K562 (cell line): ENCODE results near the gene DPEP2NB. TPM values are rescaled to one million over a fixed set of nuclear protein-coding genes. Genes with fewer than 3 reads are reported as not detected.

ENCODE experiments used
- ATAC-seq: fragments of 200-7000 bp; cut with Tn5 transposase; 3 replicates; pipeline ENCODE4 v1.9.1; 2020; ENCODE audit warnings: moderate library complexity
- BruUV-seq: library from RNA; stranded (reverse); fragments of 400-500 nt; replicated peaks from 2 replicates; lab custom pipeline; 2021; lab: Mats Ljungman, UMichigan
- CTCF ChIA-PET: fragments of 300-600 bp; formaldehyde crosslinking; extraction: SDS; loops from one replicate; lab custom pipeline; 2021; ENCODE audit warnings: low intra/inter-chr PET ratio; lab: Yijun Ruan, JAX
- POLR2A ChIA-PET: fragments of 300-600, 350-650 bp; sonication (Branson Sonifier 250); formaldehyde crosslinking; extraction: SDS; loops from one replicate; lab custom pipeline; 2021; ENCODE audit warnings: antibody characterized with exemption, inconsistent platforms; lab: Yijun Ruan, JAX
- DNase-seq, 4 experiments: peaks; one replicate each; pipeline versions ENCODE4 v3.0.0 to v3.0.0-alpha.2; 2011 to 2018; ENCODE audit warnings: low spot score in 3 of 4, mixed read lengths in 3 of 4; ENCODE audit errors: extremely low read depth in 1 of 4
- FAIRE-seq: peaks from 2 replicates; lab custom pipeline; 2011; peaks lifted over from hg19 to GRCh38; lab: Jason Lieb, UNC
- H2AFZ ChIP-seq: 2 replicates; pipeline ENCODE4 v1.6.0; 2011; ENCODE audit warnings: low read depth, low read length, control low read depth, inconsistent platforms
- H3K27ac ChIP-seq: fragments of 200-600 bp; 3 replicates; pipeline ENCODE4 v1.8.0; 2011; ENCODE audit warnings: low read depth, mild to moderate bottlenecking, control low read depth, inconsistent platforms, low read length, moderate library complexity, mixed read lengths; ENCODE audit errors: extremely low read depth
- H3K27me3 ChIP-seq, 2 experiments: fragments of 300-600 bp in 1 of 2; 2 replicates in 1 of 2; 3 replicates in 1 of 2; pipeline versions ENCODE4 v1.6.0 to v1.8.0; 2011; ENCODE audit warnings: inconsistent platforms in 2 of 2, low read length in 2 of 2, mild to moderate bottlenecking in 1 of 2, mixed read lengths in 1 of 2, moderate library complexity in 1 of 2; ENCODE audit not compliant: control insufficient read depth in 2 of 2, insufficient read depth in 2 of 2
- H3K36me3 ChIP-seq: fragments of 300-600 bp; 3 replicates; pipeline ENCODE4 v1.8.0; 2011; ENCODE audit warnings: mild to moderate bottlenecking, low read length, inconsistent platforms; ENCODE audit not compliant: control insufficient read depth, insufficient read depth
- H3K4me1 ChIP-seq, 2 experiments: fragments of 200-600 bp in 1 of 2; replicated peaks in 1 of 2; 2 replicates in 1 of 2; 3 replicates in 1 of 2; pipeline versions ENCODE4 v1.5.1 to v1.8.0; 2011; ENCODE audit warnings: inconsistent platforms in 2 of 2, low read length in 2 of 2, mild to moderate bottlenecking in 1 of 2, mixed read lengths in 1 of 2, moderate library complexity in 1 of 2; ENCODE audit not compliant: control insufficient read depth in 2 of 2, insufficient read depth in 2 of 2
- H3K4me2 ChIP-seq: 2 replicates; pipeline ENCODE4 v1.6.1; 2011; ENCODE audit warnings: low read length, control low read depth, inconsistent platforms, mixed read lengths; ENCODE audit not compliant: insufficient read depth
- H3K4me3 ChIP-seq: fragments of 200-600 bp; sonication (generic), shearing (Covaris generic); 2 replicates; pipeline ENCODE4 v1.5.1; 2016; ENCODE audit warnings: control low read depth, inconsistent platforms
- H3K79me2 ChIP-seq: fragments of 200-600 bp; 3 replicates; pipeline ENCODE4 v1.8.0; 2011; ENCODE audit warnings: low read length, inconsistent platforms; ENCODE audit not compliant: control insufficient read depth, insufficient read depth
- H3K9ac ChIP-seq, 2 experiments: 2 replicates each; pipeline versions ENCODE4 v1.6.0 to v1.6.1; 2011; ENCODE audit warnings: low read depth in 2 of 2, low read length in 2 of 2, control low read depth in 1 of 2, inconsistent platforms in 1 of 2, mild to moderate bottlenecking in 1 of 2, mixed read lengths in 1 of 2; ENCODE audit not compliant: insufficient read depth in 1 of 2
- H3K9me1 ChIP-seq: one replicate; pipeline ENCODE4 v1.6.0; 2011; ENCODE audit warnings: inconsistent platforms, mild to moderate bottlenecking, low read length, moderate library complexity; ENCODE audit not compliant: control insufficient read depth, insufficient read depth
- H3K9me3 ChIP-seq: replicated peaks from 2 replicates; pipeline ENCODE4 v1.5.1; 2011; ENCODE audit warnings: low read depth, low read length, inconsistent platforms; ENCODE audit not compliant: control insufficient read depth, insufficient read depth
- H4K20me1 ChIP-seq: replicated peaks from 2 replicates; pipeline ENCODE4 v1.6.1; 2011; ENCODE audit warnings: low read length, inconsistent platforms, mixed read lengths; ENCODE audit not compliant: control insufficient read depth, insufficient read depth
- ARNT ChIP-seq, 2 experiments: fragments of 450-650 bp; IDR thresholded peaks; 2 replicates each; pipeline ENCODE4 v1.6.1; 2016; ENCODE audit warnings: mild to moderate bottlenecking in 1 of 2
- BHLHE40 ChIP-seq: IDR thresholded peaks from 2 replicates; pipeline ENCODE4 v1.6.1; 2011; ENCODE audit warnings: low read length, improper control_type of control experiment
- CC2D1A ChIP-seq: fragments of 450-650 bp; IDR thresholded peaks from 2 replicates; pipeline ENCODE4 v1.6.1; 2017; ENCODE audit warnings: mild to moderate bottlenecking
- EGR1 ChIP-seq: fragments of 450-650 bp; conservative IDR thresholded peaks from 2 replicates; pipeline ENCODE4 v1.6.1; 2017; ENCODE audit warnings: mild to moderate bottlenecking
- EP300 ChIP-seq: IDR thresholded peaks from 2 replicates; pipeline ENCODE4 v1.6.1; 2012; ENCODE audit warnings: low read length, improper control_type of control experiment
- EWSR1 ChIP-seq: fragments of 450-650 bp; IDR thresholded peaks from 2 replicates; pipeline ENCODE4 v1.6.1; 2018; ENCODE audit warnings: borderline replicate concordance, mild to moderate bottlenecking, low read depth, moderate library complexity; ENCODE audit not compliant: partially characterized antibody
- EZH2 ChIP-seq: IDR thresholded peaks from 2 replicates; pipeline ENCODE4 v1.6.1; 2012; ENCODE audit warnings: low read depth, mild to moderate bottlenecking, inconsistent platforms, low read length, borderline replicate concordance
- HES1 ChIP-seq: fragments of 450-650 bp; IDR thresholded peaks from 2 replicates; pipeline ENCODE4 v1.6.1; 2016; ENCODE audit warnings: low read depth, mild to moderate bottlenecking, moderate library complexity
- IRF9 ChIP-seq: fragments of 450-650 bp; IDR thresholded peaks from 2 replicates; pipeline ENCODE4 v1.6.1; 2016; ENCODE audit warnings: missing biosample characterization, missing genetic modification characterization
- KLF16 ChIP-seq: IDR thresholded peaks from 2 replicates; pipeline ENCODE4 v1.6.1; 2016; ENCODE audit warnings: antibody characterized with exemption
- RBBP5 ChIP-seq: fragments of 200-600 bp; sonication (generic); IDR thresholded peaks from 2 replicates; pipeline ENCODE4 v1.6.1; 2012; ENCODE audit warnings: borderline replicate concordance, mild to moderate bottlenecking, low read length, control low read depth, inconsistent platforms; ENCODE audit not compliant: insufficient read depth, poor library complexity, severe bottlenecking
- SETDB1 ChIP-seq: IDR thresholded peaks from one replicate; pipeline ENCODE4 v1.6.1; 2012; ENCODE audit warnings: low read length, control low read depth, inconsistent platforms
- TOE1 ChIP-seq, 2 experiments: fragments of 450-650 bp in 1 of 2; sonication (generic) in 1 of 2; formaldehyde crosslinking in 1 of 2; IDR thresholded peaks; 2 replicates each; pipeline versions ENCODE4 v1.7.1 to v1.8.0; 2016 to 2022; ENCODE audit warnings: borderline replicate concordance in 2 of 2, mild to moderate bottlenecking in 2 of 2, antibody characterized with exemption in 1 of 2, inconsistent platforms in 1 of 2, low read depth in 1 of 2, missing genetic modification reagents in 1 of 2, moderate library complexity in 1 of 2
- TSC22D4 ChIP-seq: fragments of 450-650 bp; IDR thresholded peaks from 2 replicates; pipeline ENCODE4 v1.6.1; 2016; ENCODE audit warnings: missing genetic modification characterization, missing biosample characterization, control low read depth
- U2AF2 ChIP-seq: fragments of 200-400 bp; formaldehyde crosslinking; optimal IDR thresholded peaks from 2 replicates; pipeline ENCODE3; 2017; ENCODE audit warnings: low read depth, mild to moderate bottlenecking, low read length
- ZBTB5 ChIP-seq: fragments of 450-650 bp; IDR thresholded peaks from 2 replicates; pipeline ENCODE4 v1.6.1; 2017; ENCODE audit warnings: antibody characterized with exemption
- ZNF165 ChIP-seq: fragments of 250-450 bp; sonication (Bioruptor Pico); IDR thresholded peaks from 2 replicates; pipeline ENCODE4 v1.4.0; 2020; ENCODE audit warnings: borderline replicate concordance
- WGBS: fragments of 100-300 bp; shearing (Covaris generic); methylation state at CpG from one replicate; pipeline ENCODE4 v1.1.6; 2016; ENCODE audit warnings: low coverage, mixed read lengths; ENCODE audit not compliant: insufficient coverage; ENCODE audit errors: missing lambda C conversion rate; 5-methylcytosine and 5-hydroxymethylcytosine counted together
- in situ Hi-C: fragments of 300-500 bp; cut with MboI; formaldehyde crosslinking; loops from 4 replicates; pipeline ENCODE4 v1.15.0; 2018; ENCODE audit warnings: inconsistent platforms, mixed read lengths
- intact Hi-C: fragments of 100-400 bp; cut with micrococcal nuclease; formaldehyde crosslinking; loops from 2 replicates; pipeline ENCODE4 v1.14.2; 2022
- polyA plus RNA-seq, 8 experiments: library from polyadenylated mRNA; depleted of rRNA in 4 of 8; stranded (reverse) in 5 of 8; unstranded in 3 of 8; fragments of >200 nt; fragmentation: Nextera tagmentation in 2 of 8; fragmentation: Illumina TruSeq in 1 of 8; extraction: Ambion mirVana in 2 of 8; extraction: Trizol in 1 of 8; gene quantifications; 2 replicates each; pipeline versions ENCODE4 v1.2.1 to v1.2.3, GENCODE V29; 2011 to 2014; ENCODE audit warnings: inconsistent platforms in 1 of 8, missing spikeins in 1 of 8
- total RNA-seq, 7 experiments: library from RNA; depleted of rRNA in 6 of 7; stranded (reverse); fragments of >200 nt in 6 of 7; fragmentation: Illumina TruSeq in 2 of 7; extraction: Trizol in 2 of 7; gene quantifications; 2 replicates each; pipeline versions ENCODE4 v1.2.1 to v1.2.3, GENCODE V29; 2011 to 2021; ENCODE audit warnings: low replicate concordance in 1 of 7
- TF ChIP-seq, protein P1 (sequence below): fragments of 250-450 bp; sonication (Bioruptor Pico); IDR thresholded peaks from 2 replicates; pipeline ENCODE4 v1.8.0; 2021; ENCODE audit warnings: borderline replicate concordance, mild to moderate bottlenecking, moderate library complexity; ENCODE audit not compliant: poor library complexity, severe bottlenecking

The DPEP2NB gene
- total and polyA plus RNA-seq, 9 of the 15 experiments (the other 6 are each of a cell fraction or from before 2014, with no cell fraction given), result not detected

- Histone ChIP-seq H3K36me3 (peaks cover 69% of the 10 kb centered on the region; the same call in 2 of the 3 replicates), H3K4me2 (no peak overlapping the region; the same call in 1 of the 2 replicates), H3K27ac (peak overlapping the region; percentile 27; the same call in 1 of the 3 replicates), H3K9ac (peak overlapping the region; percentile 8 to 46; a peak in 1 of 4 replicates), H3K9me1 (no peaks in the 10 kb centered on the region), H3K4me1 (peaks cover 5 to 10% of the 10 kb centered on the region in 2 experiments), H4K20me1 (no peaks in the 10 kb centered on the region; the same call in 1 of the 2 replicates), H3K27me3 (no peaks in the 10 kb centered on the region), H3K9me3 (no peaks in the 10 kb centered on the region), H2AFZ (no peak overlapping the region), H3K4me3 (no peak overlapping the region), H3K79me2 (no peaks in the 10 kb centered on the region)
- ChIA-PET CTCF (interaction anchor here (0.6 to 1.1 kb wide), 3 partner anchors 165 to 899 kb away, joined by 4 to 5 read pairs (median 4); no protein-coding TSS in a partner anchor), POLR2A (interaction anchor here (0.6 to 1.2 kb wide), 4 partner anchors 18 to 392 kb away, joined by 3 read pairs; no protein-coding TSS in a partner anchor)
- intact Hi-C loops (loop anchor here (1.0 kb wide), 1 partner anchor 25 kb away; no protein-coding TSS in a partner anchor), in situ Hi-C loops (no loop called here)
- WGBS, result 0% methylated on average over 2 of the region's 2 CpGs
- BruUV-seq, result no TSS peak
- ATAC-seq (peak; percentile 99), FAIRE-seq (peak; percentile 94), DNase-seq (peak; percentile 85 to 88 (median 86))
- TF ChIP-seq EWSR1 (no peak), IRF9 (no peak), CC2D1A (peak; percentile 99), ZBTB5 (peak; percentile 96), EP300 (peak; percentile 54), TSC22D4 (no peak), KLF16 (no peak), EZH2 (no peak), BHLHE40 (0 out of 2 replicates have a peak, but pooled peaks have one; percentile 34), HES1 (0 out of 2 replicates have a peak, but pooled peaks have one; percentile 35), SETDB1 (no peak), RBBP5 (no peak), EGR1 (no peak), ARNT (IDR thresholded peaks at IDR 0.05) (peak in 1 of 2 experiments; percentile 74; a peak in 1 of 4 replicates), ZNF165 (CRISPR knock-in tag) (no peak), U2AF2 (no peak), TOE1 (IDR thresholded peaks at IDR 0.05; ENCODE audit: borderline replicate concordance) (no peak), TOE1 (CRISPR knock-in tag; IDR thresholded peaks at IDR 0.05; ENCODE audit: borderline replicate concordance, low read depth) (peak; percentile 46; the same call in 1 of the 2 replicates)
- TF ChIP-seq, protein P1, sequence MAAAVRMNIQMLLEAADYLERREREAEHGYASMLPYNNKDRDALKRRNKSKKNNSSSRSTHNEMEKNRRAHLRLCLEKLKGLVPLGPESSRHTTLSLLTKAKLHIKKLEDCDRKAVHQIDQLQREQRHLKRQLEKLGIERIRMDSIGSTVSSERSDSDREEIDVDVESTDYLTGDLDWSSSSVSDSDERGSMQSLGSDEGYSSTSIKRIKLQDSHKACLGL (CRISPR knock-in tag), result no peak
Observed at GRCh38 chr16:68064791-68065365, 49.2 kb upstream of the DPEP2NB start.
